Endothelial cell of hepatic sinusoid (primary cell): ENCODE measurements around the gene AXL.

Experiments
- in situ Hi-C: cut with HindIII; loops from 2 replicates; pipeline ENCODE4 v1.10.0; 2017; ENCODE audit warnings: low sequenced_read_pairs

The AXL gene

GRCh38 chr19:41305927-41306793, 87.1 kb downstream of the AXL start:
- in situ Hi-C loops: loop anchor here (5.0 kb wide), 2 partner anchors 34 to 51 kb away; no protein-coding TSS in a partner anchor

GRCh38 chr19:41307090-41307875, 88.3 kb downstream of the AXL start:
- in situ Hi-C loops: loop anchor here (5.0 kb wide), 2 partner anchors 35 to 50 kb away; no protein-coding TSS in a partner anchor

GRCh38 chr19:41307954-41308449, 89.0 kb downstream of the AXL start:
- in situ Hi-C loops: loop anchor here (5.0 kb wide), 2 partner anchors 36 to 49 kb away; no protein-coding TSS in a partner anchor

GRCh38 chr19:41308450-41309179, 89.6 kb downstream of the AXL start:
- in situ Hi-C loops: loop anchor here (5.0 kb wide), 2 partner anchors 36 to 49 kb away; no protein-coding TSS in a partner anchor

GRCh38 chr19:41309180-41310032, 90.4 kb downstream of the AXL start:
- in situ Hi-C loops: loop anchor here (5.0 kb wide), 2 partner anchors 37 to 48 kb away; no protein-coding TSS in a partner anchor

GRCh38 chr19:41310033-41310831, 91.2 kb downstream of the AXL start, which contains the start of gene CCDC97:
TSS of gene CCDC97 (plus strand) at chr19:41310172. CDS start at chr19:41310311, 139 bp downstream.
- in situ Hi-C loops: no loop called here

- in situ Hi-C loops: no loop called here
Measured at GRCh38 chr19:41311072-41311471, 92.0 kb downstream of the AXL start.
